OCI-LY7 (cell line): Measurements from ENCODE around the gene SLC25A26. TPM values are rescaled to one million over a fixed set of nuclear protein-coding genes. Genes with fewer than 3 reads are reported as not detected.

Experiments used
- BruUV-seq: library from RNA; stranded (reverse); fragments of 400-500 nt; replicated peaks from 2 replicates; lab custom pipeline; 2021; lab: Mats Ljungman, UMichigan
- CTCF ChIA-PET: fragments of 300-600 bp; sonication (Branson Sonifier 250); formaldehyde crosslinking; loops from one replicate; lab custom pipeline; 2022; ENCODE audit warnings: antibody characterized with exemption; ENCODE audit not compliant: unreplicated experiment; lab: Charles Lee
- POLR2A ChIA-PET: fragments of 300-600 bp; sonication (Branson Sonifier 250); formaldehyde crosslinking; loops from one replicate; lab custom pipeline; 2022; ENCODE audit warnings: antibody characterized with exemption; lab: Charles Lee
- DNase-seq: peaks from one replicate; pipeline ENCODE4 v3.0.0-alpha.2; 2015; ENCODE audit warnings: low spot score
- H2AFZ ChIP-seq: fragments of 200-600 bp; sonication (generic), shearing (Covaris generic); 2 replicates; pipeline ENCODE4 v1.6.1; 2014; ENCODE audit warnings: mild to moderate bottlenecking, antibody characterized with exemption, low read length, moderate library complexity
- H3K27ac ChIP-seq: fragments of 200-600 bp; sonication (generic); 2 replicates; pipeline ENCODE4 v1.5.1; 2014; ENCODE audit warnings: mixed run types, low read depth, mild to moderate bottlenecking, moderate library complexity, low read length, inconsistent platforms; ENCODE audit not compliant: poor library complexity, severe bottlenecking
- H3K36me3 ChIP-seq: fragments of 200-600 bp; sonication (generic); 2 replicates; pipeline ENCODE4 v1.6.1; 2014; ENCODE audit warnings: mild to moderate bottlenecking, antibody characterized with exemption, low read length, moderate library complexity, mixed read lengths; ENCODE audit not compliant: insufficient read depth
- H3K4me1 ChIP-seq: fragments of 200-600 bp; sonication (generic); 2 replicates; pipeline ENCODE4 v1.5.1; 2014; ENCODE audit warnings: mild to moderate bottlenecking, low read length; ENCODE audit not compliant: insufficient read depth, poor library complexity, severe bottlenecking
- H3K4me2 ChIP-seq: fragments of 200-600 bp; sonication (generic); 2 replicates; pipeline ENCODE4 v1.6.1; 2014; ENCODE audit warnings: mild to moderate bottlenecking, low read length
- H3K4me3 ChIP-seq: fragments of 200-600 bp; sonication (generic); 2 replicates; pipeline ENCODE4 v1.5.1; 2014; ENCODE audit warnings: mild to moderate bottlenecking, low read depth, low read length; ENCODE audit not compliant: poor library complexity, severe bottlenecking
- H3K79me2 ChIP-seq: fragments of 200-600 bp; sonication (generic); 2 replicates; pipeline ENCODE4 v1.6.1; 2016; ENCODE audit warnings: low read depth, mild to moderate bottlenecking, low read length, moderate library complexity, mixed read lengths; ENCODE audit not compliant: insufficient read depth
- H3K9me2 ChIP-seq: fragments of 200-600 bp; sonication (generic); 2 replicates; pipeline ENCODE4 v1.6.1; 2016; ENCODE audit warnings: mild to moderate bottlenecking, low read length, mixed read lengths; ENCODE audit not compliant: insufficient read depth
- H3K9me3 ChIP-seq: fragments of 200-600 bp; sonication (generic); 2 replicates; pipeline ENCODE4 v1.6.1; 2014; ENCODE audit warnings: mild to moderate bottlenecking, mixed run types, low read length, mixed read lengths
- H4K20me1 ChIP-seq: fragments of 200-600 bp; sonication (generic); 2 replicates; pipeline ENCODE4 v1.6.1; 2014; ENCODE audit warnings: mild to moderate bottlenecking, antibody characterized with exemption, low read length, moderate library complexity, mixed read lengths; ENCODE audit not compliant: insufficient read depth
- CTCF ChIP-seq: fragments of 200-600 bp; sonication (generic); conservative IDR thresholded peaks from 2 replicates; pipeline ENCODE4 v1.5.1; 2014; ENCODE audit warnings: mild to moderate bottlenecking, antibody characterized with exemption, low read length, moderate library complexity, mixed read lengths
- EZH2phosphoT487 ChIP-seq: fragments of 200-600 bp; sonication (generic); IDR thresholded peaks from 2 replicates; pipeline ENCODE4 v1.6.1; 2018; ENCODE audit warnings: low read depth, borderline replicate concordance, mild to moderate bottlenecking, mixed run types, antibody characterized with exemption, low read length, moderate library complexity, mixed read lengths
- intact Hi-C: fragments of 100-400 bp; cut with micrococcal nuclease; formaldehyde crosslinking; loops from one replicate; pipeline ENCODE4 v1.10.0; 2022; ENCODE audit not compliant: unreplicated experiment
- total RNA-seq, 2 experiments: library from RNA; depleted of rRNA in 1 of 2; stranded (reverse); fragments of >200 nt in 1 of 2; shearing (Covaris generic) in 1 of 2; gene quantifications; 2 replicates each; pipeline ENCODE4 v1.2.3, GENCODE V29; 2014 to 2022

SLC25A26 gene
- total RNA-seq, 2 experiments from 2014 or later, result 9.8 to 14.2 TPM

GRCh38 chr3:66267031-66267430 lies 46.2 kb downstream of the SLC25A26 start:
- Histone ChIP-seq H3K4me1 (peaks cover 15% of the 10 kb centered on the region), H4K20me1 (no peaks in the 10 kb centered on the region), H2AFZ (peak overlapping the region; percentile 35; the same call in 1 of the 2 replicates), H3K36me3 (peaks cover 12% of the 10 kb centered on the region), H3K9me3 (0 out of 2 replicates have a peak, but pooled peaks cover 9% of the 10 kb centered on the region), H3K4me3 (no peak overlapping the region), H3K79me2 (no peaks in the 10 kb centered on the region), H3K9me2 (no peaks in the 10 kb centered on the region), H3K27ac (peak overlapping the region; percentile 69), H3K4me2 (peak overlapping the region; percentile 37)
- intact Hi-C loops, result no loop called here
- TF ChIP-seq CTCF (no peak), EZH2phosphoT487 (no peak)
- CTCF ChIA-PET, result no interaction called here
- POLR2A ChIA-PET, result interaction anchor here (0.7 to 1.2 kb wide), 2 partner anchors 13 to 15 kb away, joined by 3 to 4 read pairs; no protein-coding TSS in a partner anchor
- no TSS peak for BruUV-seq
- DNase-seq, result peak; percentile 77

GRCh38 chr3:66267906-66268305 lies 47.1 kb downstream of the SLC25A26 start:
- Histone ChIP-seq H2AFZ (no peak overlapping the region), H3K9me3 (0 out of 2 replicates have a peak, but pooled peaks cover 9% of the 10 kb centered on the region), H3K79me2 (no peaks in the 10 kb centered on the region), H3K4me3 (no peak overlapping the region), H3K4me2 (no peak overlapping the region), H4K20me1 (no peaks in the 10 kb centered on the region), H3K9me2 (no peaks in the 10 kb centered on the region), H3K27ac (peak overlapping the region; percentile 69), H3K4me1 (peaks cover 15% of the 10 kb centered on the region), H3K36me3 (peaks cover 12% of the 10 kb centered on the region)
- CTCF ChIA-PET, result no interaction called here
- POLR2A ChIA-PET, result interaction anchor here (1.2 kb wide), 1 partner anchor 14 kb away, joined by 4 read pairs; no protein-coding TSS in a partner anchor
- TF ChIP-seq EZH2phosphoT487 (no peak), CTCF (no peak)
- DNase-seq, result no peak
- BruUV-seq, result no TSS peak
- intact Hi-C loops, result no loop called here

GRCh38 chr3:66268864-66269263 lies 48.1 kb downstream of the SLC25A26 start:
- no TSS peak for BruUV-seq
- intact Hi-C loops, result no loop called here
- ChIA-PET POLR2A (interaction anchor here (0.6 kb wide), 1 partner anchor 539 kb away, joined by 4 read pairs; no protein-coding TSS in a partner anchor), CTCF (interaction anchor here (0.9 kb wide), 1 partner anchor 28 kb away, joined by 3 read pairs; no protein-coding TSS in a partner anchor)
- TF ChIP-seq CTCF (no peak), EZH2phosphoT487 (no peak)
- Histone ChIP-seq H3K79me2 (no peaks in the 10 kb centered on the region), H3K4me3 (no peak overlapping the region), H4K20me1 (no peaks in the 10 kb centered on the region), H3K9me2 (no peaks in the 10 kb centered on the region), H2AFZ (no peak overlapping the region), H3K4me2 (no peak overlapping the region), H3K9me3 (0 out of 2 replicates have a peak, but pooled peaks cover 9% of the 10 kb centered on the region), H3K4me1 (peaks cover 15% of the 10 kb centered on the region), H3K27ac (no peak overlapping the region), H3K36me3 (peaks cover 12% of the 10 kb centered on the region)
- DNase-seq, result no peak
